Measurements from ENCODE around the gene EEA1.
"Not testable (repeated sequence)": the region's sequence is repeated elsewhere in the genome, so short reads cannot be mapped to it uniquely, and the experiment has no call there.

EEA1 gene

DNA sequence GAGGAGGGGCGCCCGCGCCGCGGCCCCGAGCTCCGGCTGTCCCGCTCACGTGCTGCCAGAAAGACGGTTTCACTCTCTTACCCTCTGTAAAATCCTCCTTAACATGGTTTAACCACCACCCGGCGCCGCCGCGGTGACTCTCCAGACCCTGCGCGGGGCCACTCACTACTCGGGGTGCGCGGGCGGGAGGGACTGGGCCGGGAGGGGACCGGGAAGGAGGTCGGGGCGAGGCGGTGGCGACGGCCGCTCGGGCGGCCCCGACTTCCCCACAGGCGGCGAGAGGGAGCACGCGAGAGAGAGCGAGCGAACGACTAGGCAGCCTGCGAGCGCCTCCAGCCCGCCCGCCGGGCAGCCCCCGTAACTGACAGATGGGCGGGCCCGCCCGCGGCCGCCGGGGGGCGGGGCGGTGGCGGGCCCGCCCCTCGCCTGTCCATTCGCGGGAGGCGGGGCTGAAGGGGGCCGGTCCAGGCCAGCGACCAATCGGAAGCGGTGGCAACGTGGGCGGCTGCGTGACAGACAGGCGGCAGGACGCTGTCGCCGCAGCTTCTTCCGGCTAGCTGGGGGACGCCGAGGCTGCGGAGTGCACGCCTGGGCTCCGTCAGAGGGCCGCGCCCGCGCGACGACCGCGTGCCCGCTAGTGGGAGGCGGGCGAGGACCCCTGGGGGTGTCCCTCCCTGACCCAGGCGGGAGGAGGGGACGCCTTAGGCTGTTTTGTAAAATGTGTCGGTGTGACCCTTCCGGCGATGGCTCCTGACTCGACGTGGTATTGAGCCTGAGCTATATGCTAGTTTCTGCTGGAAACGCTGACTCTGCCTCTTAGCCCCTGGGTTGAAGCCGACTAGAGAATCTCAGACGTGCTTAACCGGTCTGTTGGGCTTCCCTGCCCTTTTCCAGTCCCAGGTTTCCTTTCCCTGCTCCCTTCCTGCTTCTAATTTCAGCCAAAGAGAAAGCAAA, at the start of gene EEA1:
TSS of gene EEA1 (minus strand) at position 334 of the 954 bp plus-strand sequence. CDS start at position 105, 229 bp downstream.
- peak; percentile 96 for DNase-seq

DNA sequence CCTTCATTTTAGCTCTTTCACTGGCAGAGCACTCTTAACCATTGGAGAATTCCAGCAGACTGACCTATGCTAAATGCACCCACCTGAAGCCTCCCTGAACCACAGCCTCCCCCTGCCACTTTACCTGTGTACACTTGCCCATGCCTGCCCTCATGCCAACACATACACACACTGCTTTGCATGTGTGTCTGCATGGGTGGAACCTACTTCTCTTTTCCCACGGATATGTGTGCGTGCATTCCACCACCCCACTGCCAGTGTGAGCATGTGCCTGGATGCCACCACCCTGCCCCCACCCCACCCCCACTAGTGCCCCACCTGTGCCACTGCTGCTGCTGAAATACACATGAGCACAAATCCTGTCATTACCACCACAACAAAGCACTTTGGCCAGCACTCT, 49.5 kb upstream of the EEA1 start:
- DNase-seq, result no peak

DNA sequence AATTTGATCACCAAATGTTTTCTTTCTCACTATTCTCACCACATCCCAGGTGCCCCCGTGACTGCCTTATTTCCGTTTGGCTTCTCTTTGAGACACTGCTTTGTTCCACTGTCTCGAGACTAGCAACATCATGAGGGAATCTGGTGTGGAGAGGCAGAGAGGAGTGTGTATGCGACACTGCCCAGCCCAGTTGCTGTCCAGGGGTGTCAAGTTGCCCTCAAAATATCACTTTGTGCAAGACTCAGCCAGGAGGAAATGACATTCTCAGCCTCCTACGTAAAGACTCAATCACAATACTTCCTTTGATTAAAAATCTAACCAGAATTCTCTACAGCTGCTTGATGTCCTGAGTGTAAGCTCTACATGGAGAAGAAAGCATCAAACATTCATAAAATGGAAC, 48.2 kb upstream of the EEA1 start:
- DNase-seq, result no peak

- no peak for DNase-seq
Measured at GRCh38 chr12:92974759-92975158, 45.7 kb upstream of the EEA1 start.

- peak; percentile 87 for DNase-seq
Measured at GRCh38 chr12:92973614-92974013, 44.5 kb upstream of the EEA1 start.

- peak; percentile 82 for DNase-seq
Measured at GRCh38 chr12:92971859-92972524, 42.9 kb upstream of the EEA1 start.

GRCh38 chr12:92968176-92968813, 39.2 kb upstream of the EEA1 start:
- no peak for DNase-seq

GRCh38 chr12:92964378-92964777, 35.3 kb upstream of the EEA1 start:
- DNase-seq, result not testable (repeated sequence)

GRCh38 chr12:92961949-92962348, 32.9 kb upstream of the EEA1 start:
- peak; percentile 18 for DNase-seq

GRCh38 chr12:92955997-92956663, 27.0 kb upstream of the EEA1 start:
- peak; percentile 67 for DNase-seq

DNA sequence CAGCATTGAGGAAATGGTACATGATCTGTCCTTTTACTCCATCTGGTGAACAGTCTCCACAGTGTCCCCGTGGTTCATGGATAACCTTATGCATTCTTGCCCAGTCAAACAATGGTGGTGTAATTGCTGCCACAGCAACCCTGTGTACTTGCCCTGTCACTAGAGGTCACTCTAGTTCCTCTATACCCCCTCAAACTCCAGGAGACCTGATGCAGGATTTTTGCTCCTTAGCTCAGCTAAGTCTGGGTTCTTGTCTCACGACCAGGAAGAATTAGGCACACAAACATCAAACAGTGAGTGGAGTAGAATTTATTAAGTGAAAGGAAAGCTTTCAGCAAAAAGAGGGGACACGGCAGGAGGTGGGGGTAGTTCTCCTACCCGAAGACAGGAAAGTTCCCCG, 24.7 kb upstream of the EEA1 start:
- no peak for DNase-seq

DNA sequence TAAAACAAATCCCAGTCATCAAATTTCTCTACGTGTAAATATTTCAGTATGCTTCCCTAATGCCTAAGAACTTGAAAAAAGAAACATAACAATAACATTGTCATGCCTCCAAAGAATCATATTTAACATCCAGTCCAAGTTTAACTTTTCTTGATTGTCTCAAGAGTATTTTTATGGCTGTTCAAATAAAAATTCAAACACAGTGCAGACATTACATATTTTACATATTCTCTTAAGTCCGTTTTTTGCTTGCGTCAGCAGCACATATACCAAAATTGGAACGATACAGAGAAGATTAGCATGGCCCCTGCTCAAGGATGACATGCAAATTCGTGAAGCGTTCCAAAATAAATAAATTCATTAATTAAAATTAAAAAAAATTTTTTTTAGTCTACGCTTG, 23.3 kb upstream of the EEA1 start:
- no peak for DNase-seq

DNA sequence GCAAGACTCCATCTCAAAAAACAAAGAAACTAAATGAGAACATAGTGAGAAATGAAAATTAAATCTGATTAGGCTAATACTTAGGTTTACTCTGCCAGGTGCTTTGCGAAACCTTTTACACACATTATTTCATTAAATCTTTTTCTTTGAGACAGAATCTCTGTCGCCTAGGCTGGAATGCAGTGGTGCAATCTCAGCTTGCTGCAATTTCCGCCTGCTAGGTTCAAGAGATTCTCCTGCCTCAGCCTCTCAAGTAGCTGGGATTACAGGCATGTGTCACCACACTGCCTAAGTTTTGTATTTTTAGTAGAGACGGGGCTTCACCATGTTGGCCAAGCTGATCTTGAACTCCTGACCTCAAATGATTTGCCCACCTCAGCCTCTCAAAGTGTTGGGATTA, 21.9 kb upstream of the EEA1 start:
- DNase-seq, result no peak

DNA sequence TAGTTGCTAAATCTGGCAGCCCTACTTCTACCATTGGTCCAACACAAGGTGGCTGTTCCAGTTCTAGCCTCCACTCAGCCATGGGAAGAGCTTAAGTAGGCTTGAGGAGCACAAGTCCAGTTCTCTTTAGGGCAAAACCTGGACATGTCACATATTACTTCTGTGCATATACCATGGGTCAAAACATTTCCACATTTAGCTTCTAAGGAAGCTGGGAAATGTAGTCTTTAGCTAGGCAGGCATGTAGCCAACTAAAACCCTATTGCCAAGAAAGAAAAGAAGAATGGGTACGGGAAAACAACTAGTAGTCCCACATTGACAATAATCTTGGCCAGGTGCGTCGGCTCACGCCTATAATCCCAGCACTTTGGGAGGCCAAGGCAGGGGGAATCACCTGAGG, 20.9 kb upstream of the EEA1 start:
- DNase-seq, result no peak

- no peak for DNase-seq
Measured at GRCh38 chr12:92949466-92949865, 20.4 kb upstream of the EEA1 start.

DNA sequence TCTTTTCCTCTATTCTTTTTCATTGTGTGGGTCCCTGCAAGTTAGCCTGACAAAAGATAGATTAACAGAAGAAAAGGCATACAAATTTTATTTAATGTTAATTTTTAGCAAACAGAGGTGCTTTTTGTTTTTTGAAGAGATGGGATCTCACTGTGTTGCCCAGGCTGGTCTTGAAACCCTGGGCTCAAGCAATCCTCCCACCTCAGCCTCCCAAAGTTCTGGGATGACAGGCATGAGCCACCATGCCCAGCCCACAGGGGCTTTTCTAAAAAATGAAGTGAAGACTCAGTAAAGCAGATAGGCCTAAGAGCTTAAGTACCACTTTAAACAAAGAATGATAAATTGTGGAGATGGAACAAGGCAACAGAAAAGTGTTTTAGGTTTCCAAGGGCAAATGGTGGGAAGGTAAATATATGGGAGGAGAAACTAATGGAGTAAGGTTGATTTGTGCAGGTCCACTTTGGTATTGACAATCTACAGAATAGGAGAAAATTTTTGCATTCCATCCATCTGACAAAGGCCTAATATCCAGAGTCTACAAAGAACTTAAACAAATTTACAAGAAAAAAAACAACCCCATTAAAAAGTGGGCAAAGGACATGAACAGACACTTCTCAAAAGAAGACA, 18.6 kb upstream of the EEA1 start:
- DNase-seq, result no peak

GRCh38 chr12:92945659-92946220, 16.6 kb upstream of the EEA1 start:
- DNase-seq, result no peak

DNA sequence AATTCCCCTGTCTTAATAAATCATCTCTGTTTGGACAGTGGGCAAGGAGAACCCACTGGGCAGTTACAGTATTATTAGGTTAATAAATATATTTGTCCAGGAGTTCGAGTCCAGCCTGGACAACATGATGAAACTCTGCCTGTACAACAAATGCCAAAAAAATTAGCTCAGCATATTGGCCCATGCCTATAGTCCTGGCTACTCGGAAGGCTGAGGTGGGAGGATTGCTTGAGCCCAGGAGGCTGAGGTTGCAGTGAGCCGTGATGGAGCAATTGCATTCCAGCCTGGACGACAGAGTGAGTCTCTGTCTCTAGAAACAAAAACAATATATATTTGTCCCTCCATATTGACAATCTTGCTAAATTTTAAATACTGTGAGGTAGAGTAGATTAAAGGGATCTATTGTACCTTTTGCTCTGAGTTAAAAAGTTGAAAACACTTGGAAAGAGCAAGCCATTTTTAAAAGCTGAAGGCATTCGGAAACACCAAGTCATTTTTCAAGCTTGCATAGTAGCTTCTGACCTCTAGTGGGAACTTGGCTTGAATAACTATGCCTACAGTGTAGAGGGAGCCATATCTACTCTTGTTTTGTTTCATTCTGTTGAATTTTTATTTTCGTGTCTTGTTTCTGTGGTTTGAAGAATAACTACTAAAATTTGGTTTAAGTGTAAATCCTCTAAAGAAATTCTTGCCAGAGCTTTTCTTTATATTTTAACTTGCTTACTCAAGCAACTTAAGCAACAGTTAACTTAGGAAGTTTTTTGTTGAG, 14.6 kb upstream of the EEA1 start:
- peak; percentile 35 for DNase-seq

GRCh38 chr12:92942905-92943304, 13.8 kb upstream of the EEA1 start:
- DNase-seq, result peak; percentile 93

GRCh38 chr12:92939116-92939515, 10.0 kb upstream of the EEA1 start:
- DNase-seq, result no peak

- no peak for DNase-seq
Measured at GRCh38 chr12:92938638-92939037, 9.5 kb upstream of the EEA1 start.

All from fibroblast of upper back skin (primary cell).